ENCODE results near the gene KCTD21.

Gene KCTD21

GRCh38 chr11:78218707-78219492, 30.5 kb upstream of the KCTD21 start:
- no peak for DNase-seq (ENCODE audit: low spot score)

GRCh38 chr11:78217650-78218541, 29.5 kb upstream of the KCTD21 start:
- DNase-seq (ENCODE audit: low spot score): no peak

GRCh38 chr11:78216571-78217287, 28.3 kb upstream of the KCTD21 start:
- no peak for DNase-seq (ENCODE audit: low spot score)

GRCh38 chr11:78216021-78216420, 27.6 kb upstream of the KCTD21 start:
- DNase-seq (ENCODE audit: low spot score): no peak

- DNase-seq (ENCODE audit: low spot score): no peak
These were observed 26.1 kb upstream of the KCTD21 start for GRCh38 chr11:78214331-78215194.

GRCh38 chr11:78213526-78214330, 25.3 kb upstream of the KCTD21 start:
- no peak for DNase-seq (ENCODE audit: low spot score)

- no peak for DNase-seq (ENCODE audit: low spot score)
These were observed 24.4 kb upstream of the KCTD21 start for GRCh38 chr11:78212586-78213371.

- no peak for DNase-seq (ENCODE audit: low spot score)
These were observed 23.1 kb upstream of the KCTD21 start for GRCh38 chr11:78211565-78211964.

GRCh38 chr11:78210000-78210608, 21.7 kb upstream of the KCTD21 start:
- no peak for DNase-seq (ENCODE audit: low spot score)

GRCh38 chr11:78209478-78209877, 21.1 kb upstream of the KCTD21 start:
- no peak for DNase-seq (ENCODE audit: low spot score)

GRCh38 chr11:78208257-78209165, 20.1 kb upstream of the KCTD21 start:
- DNase-seq (ENCODE audit: low spot score): no peak

GRCh38 chr11:78207532-78208256, 19.3 kb upstream of the KCTD21 start:
- no peak for DNase-seq (ENCODE audit: low spot score)

GRCh38 chr11:78205691-78206090, 17.3 kb upstream of the KCTD21 start:
- DNase-seq (ENCODE audit: low spot score): no peak

- no peak for DNase-seq (ENCODE audit: low spot score)
These were observed 16.8 kb upstream of the KCTD21 start for GRCh38 chr11:78205256-78205655.

- no peak for DNase-seq (ENCODE audit: low spot score)
These were observed 14.8 kb upstream of the KCTD21 start for GRCh38 chr11:78203184-78203583.

GRCh38 chr11:78202733-78203167, 14.3 kb upstream of the KCTD21 start:
- DNase-seq (ENCODE audit: low spot score): no peak

- no peak for DNase-seq (ENCODE audit: low spot score)
These were observed 12.8 kb upstream of the KCTD21 start for GRCh38 chr11:78201096-78201818.

Data from HuH-7.5 (cell line).